KMS-11 (cell line): ENCODE measurements around the gene VWA2.

Experiments used
- H2AFZ ChIP-seq: fragments of 200-600 bp; sonication (generic); 2 replicates; pipeline ENCODE4 v1.6.1; 2016; ENCODE audit warnings: antibody characterized with exemption, mixed run types, low read depth
- H3K27ac ChIP-seq: fragments of 200-600 bp; sonication (generic); 2 replicates; pipeline ENCODE4 v1.6.1; 2016; ENCODE audit warnings: mild to moderate bottlenecking, mixed run types
- H3K27me3 ChIP-seq: fragments of 200-600 bp; sonication (generic); 2 replicates; pipeline ENCODE4 v1.6.1; 2017; ENCODE audit warnings: mild to moderate bottlenecking, low read depth, mixed run types, moderate library complexity; ENCODE audit not compliant: insufficient read depth
- H3K36me3 ChIP-seq: fragments of 200-600 bp; sonication (generic); 2 replicates; pipeline ENCODE4 v1.6.1; 2017; ENCODE audit warnings: mild to moderate bottlenecking, mixed run types; ENCODE audit not compliant: insufficient read depth
- H3K4me1 ChIP-seq: fragments of 200-600 bp; sonication (generic); 2 replicates; pipeline ENCODE4 v1.6.1; 2016; ENCODE audit warnings: mild to moderate bottlenecking, low read depth, mixed run types; ENCODE audit not compliant: poor library complexity, severe bottlenecking
- H3K4me2 ChIP-seq: fragments of 200-600 bp; sonication (generic); 2 replicates; pipeline ENCODE4 v1.7.0; 2016; ENCODE audit warnings: mild to moderate bottlenecking, mixed run types
- H3K4me3 ChIP-seq: fragments of 200-600 bp; sonication (generic); IDR thresholded peaks from 2 replicates; pipeline ENCODE4 v1.6.1; 2017; ENCODE audit warnings: low read depth, low read length, mixed read lengths; ENCODE audit not compliant: insufficient read depth
- H3K79me2 ChIP-seq: fragments of 200-600 bp; sonication (generic); 2 replicates; pipeline ENCODE4 v1.6.1; 2016; ENCODE audit warnings: low read depth, mixed run types; ENCODE audit not compliant: insufficient read depth
- H3K9ac ChIP-seq: fragments of 200-600 bp; sonication (generic); 2 replicates; pipeline ENCODE4 v1.6.1; 2016; ENCODE audit warnings: mild to moderate bottlenecking, mixed run types
- H4K20me1 ChIP-seq: fragments of 200-600 bp; sonication (generic); 2 replicates; pipeline ENCODE4 v1.6.1; 2016; ENCODE audit warnings: mild to moderate bottlenecking, mixed run types; ENCODE audit not compliant: insufficient read depth
- TF ChIP-seq, protein P1 (sequence below): fragments of 200-600 bp; sonication (generic); conservative IDR thresholded peaks from 2 replicates; pipeline ENCODE4 v1.6.1; 2017; ENCODE audit warnings: low read depth, mild to moderate bottlenecking, antibody characterized with exemption, low read length, moderate library complexity, mixed read lengths

The VWA2 gene

DNA sequence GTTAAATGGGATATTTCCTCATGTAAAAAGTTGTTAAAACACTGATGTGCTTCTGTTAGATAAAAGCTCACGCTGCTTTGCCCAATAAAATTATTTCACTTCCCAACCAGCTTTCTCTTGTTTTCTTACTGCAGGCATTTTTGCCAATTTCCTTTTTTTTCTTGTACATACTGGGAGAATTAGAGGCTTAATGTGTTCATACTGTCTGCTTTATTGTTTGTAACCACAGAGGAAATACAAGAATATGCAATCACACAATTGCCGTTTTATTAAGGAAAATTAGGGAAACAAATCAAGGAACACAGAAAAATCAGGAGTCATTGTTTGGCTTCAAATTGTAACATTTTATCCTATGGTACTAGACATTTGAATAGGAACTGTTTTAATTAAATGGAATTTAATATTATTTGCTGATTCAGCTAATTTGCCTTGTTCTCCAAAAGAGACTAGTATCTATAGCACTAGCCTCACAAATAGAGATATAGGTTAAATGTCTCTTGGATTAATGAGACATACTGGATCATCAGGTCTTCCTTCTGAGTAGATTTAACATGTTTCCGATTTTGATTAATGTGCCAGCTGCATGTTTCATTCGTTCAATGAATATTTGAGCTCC is 6.4 kb upstream of the VWA2 start:
- no peaks in the 10 kb centered on the region for H3K4me1 ChIP-seq
- H2AFZ ChIP-seq: no peak overlapping the region
- H3K4me3 ChIP-seq: no peak overlapping the region
- no peaks in the 10 kb centered on the region for H4K20me1 ChIP-seq
- TF ChIP-seq, protein P1, sequence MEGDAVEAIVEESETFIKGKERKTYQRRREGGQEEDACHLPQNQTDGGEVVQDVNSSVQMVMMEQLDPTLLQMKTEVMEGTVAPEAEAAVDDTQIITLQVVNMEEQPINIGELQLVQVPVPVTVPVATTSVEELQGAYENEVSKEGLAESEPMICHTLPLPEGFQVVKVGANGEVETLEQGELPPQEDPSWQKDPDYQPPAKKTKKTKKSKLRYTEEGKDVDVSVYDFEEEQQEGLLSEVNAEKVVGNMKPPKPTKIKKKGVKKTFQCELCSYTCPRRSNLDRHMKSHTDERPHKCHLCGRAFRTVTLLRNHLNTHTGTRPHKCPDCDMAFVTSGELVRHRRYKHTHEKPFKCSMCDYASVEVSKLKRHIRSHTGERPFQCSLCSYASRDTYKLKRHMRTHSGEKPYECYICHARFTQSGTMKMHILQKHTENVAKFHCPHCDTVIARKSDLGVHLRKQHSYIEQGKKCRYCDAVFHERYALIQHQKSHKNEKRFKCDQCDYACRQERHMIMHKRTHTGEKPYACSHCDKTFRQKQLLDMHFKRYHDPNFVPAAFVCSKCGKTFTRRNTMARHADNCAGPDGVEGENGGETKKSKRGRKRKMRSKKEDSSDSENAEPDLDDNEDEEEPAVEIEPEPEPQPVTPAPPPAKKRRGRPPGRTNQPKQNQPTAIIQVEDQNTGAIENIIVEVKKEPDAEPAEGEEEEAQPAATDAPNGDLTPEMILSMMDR: no peak
- no peaks in the 10 kb centered on the region for H3K36me3 ChIP-seq
- no peak overlapping the region for H3K27ac ChIP-seq
- H3K79me2 ChIP-seq: no peaks in the 10 kb centered on the region
- H3K27me3 ChIP-seq: no peaks in the 10 kb centered on the region
- no peak overlapping the region for H3K4me2 ChIP-seq
- no peak overlapping the region for H3K9ac ChIP-seq

DNA sequence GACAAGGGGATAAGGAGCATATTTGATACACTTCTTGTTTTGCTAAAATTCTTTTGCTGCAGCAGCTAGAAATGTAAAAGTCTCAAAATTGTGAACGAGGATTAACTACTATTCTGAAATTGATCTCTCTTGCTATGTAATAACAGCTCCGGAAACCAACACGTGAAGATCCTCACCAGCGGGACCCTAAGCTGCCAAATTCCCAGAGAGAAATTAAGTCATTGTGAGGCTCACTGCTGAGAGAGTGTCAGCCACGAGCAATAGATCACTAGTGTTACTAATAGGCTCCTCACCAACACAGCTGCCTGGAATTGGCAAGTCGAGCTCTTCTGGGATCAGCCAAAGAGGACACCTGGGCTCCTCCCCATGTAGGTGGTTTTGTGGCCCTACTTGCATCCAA is 5.6 kb upstream of the VWA2 start:
- Histone ChIP-seq H3K4me3 (no peak overlapping the region), H3K27me3 (no peaks in the 10 kb centered on the region), H3K79me2 (no peaks in the 10 kb centered on the region)

DNA sequence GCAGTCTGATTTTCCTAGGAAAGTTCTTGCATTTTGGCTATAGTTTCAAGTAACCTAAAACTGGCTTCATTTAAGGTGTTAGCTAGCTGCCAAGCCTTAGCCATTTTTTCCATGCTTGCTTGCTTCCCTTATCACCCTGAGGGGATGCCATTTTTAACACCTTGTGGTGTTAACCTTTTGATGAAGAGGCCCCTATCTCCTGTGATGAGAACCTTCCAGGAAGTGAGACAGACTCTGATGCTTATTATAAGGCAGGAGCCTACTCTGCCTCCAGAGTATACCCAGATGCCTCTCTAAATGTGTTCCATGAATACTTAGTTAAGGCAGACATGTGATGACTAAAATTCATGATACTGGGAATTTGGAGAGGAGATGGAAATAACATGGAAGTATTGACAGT is 4.9 kb upstream of the VWA2 start:
- no peak overlapping the region for H3K4me2 ChIP-seq
- H3K9ac ChIP-seq: no peak overlapping the region
- H3K4me1 ChIP-seq: no peaks in the 10 kb centered on the region
- H3K79me2 ChIP-seq: no peaks in the 10 kb centered on the region
- H3K4me3 ChIP-seq: no peak overlapping the region
- H3K27ac ChIP-seq: no peak overlapping the region
- TF ChIP-seq, protein P1: no peak
- H3K27me3 ChIP-seq: no peaks in the 10 kb centered on the region
- no peaks in the 10 kb centered on the region for H4K20me1 ChIP-seq
- no peak overlapping the region for H2AFZ ChIP-seq
- H3K36me3 ChIP-seq: no peaks in the 10 kb centered on the region

More for the DNA sequence above, 5.6 kb upstream of the VWA2 start:
- Histone ChIP-seq H3K4me1 (no peaks in the 10 kb centered on the region), H3K4me2 (no peak overlapping the region), H3K27ac (no peak overlapping the region), H3K9ac (no peak overlapping the region), H2AFZ (no peak overlapping the region), H4K20me1 (no peaks in the 10 kb centered on the region), H3K36me3 (no peaks in the 10 kb centered on the region)
- TF ChIP-seq, protein P1: no peak

DNA sequence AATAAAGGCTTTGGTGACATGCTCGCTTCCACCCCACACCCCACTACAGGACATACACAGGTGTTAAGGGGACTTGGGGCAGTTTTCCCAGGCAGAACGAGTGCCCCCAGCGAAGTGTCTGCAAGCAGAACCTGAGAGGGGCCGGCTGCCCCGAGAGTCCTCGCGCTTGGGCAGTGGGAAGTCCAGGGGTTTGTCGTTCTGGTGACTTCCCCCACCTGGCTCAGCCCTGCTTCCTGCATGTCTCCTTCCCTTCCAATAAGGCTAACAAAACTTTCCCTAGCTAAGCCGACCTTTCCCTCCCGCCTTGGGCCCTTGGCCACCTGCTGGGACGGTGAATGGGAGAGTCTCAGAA is 916 bp downstream of the VWA2 start:
- Histone ChIP-seq H3K4me2 (no peak overlapping the region), H3K27me3 (no peaks in the 10 kb centered on the region), H3K4me3 (no peak overlapping the region)

More for the DNA sequence above, 916 bp downstream of the VWA2 start:
- no peaks in the 10 kb centered on the region for H3K4me1 ChIP-seq
- TF ChIP-seq, protein P1: no peak
- H3K36me3 ChIP-seq: no peaks in the 10 kb centered on the region
- no peak overlapping the region for H3K27ac ChIP-seq
- H2AFZ ChIP-seq: no peak overlapping the region
- H3K79me2 ChIP-seq: no peaks in the 10 kb centered on the region
- H4K20me1 ChIP-seq: no peaks in the 10 kb centered on the region
- no peak overlapping the region for H3K9ac ChIP-seq
